K562 (cell line): ENCODE data around the gene FTO.

ENCODE experiments used
- DIDO1 ChIP-seq: fragments of 450-650 bp; IDR thresholded peaks from 2 replicates; pipeline ENCODE4 v1.6.1; 2016; ENCODE audit warnings: low read depth, missing biosample characterization, missing genetic modification characterization
- DPF2 ChIP-seq: fragments of 450-650 bp; IDR thresholded peaks from 2 replicates; pipeline ENCODE4 v1.6.1; 2016
- ESRRA ChIP-seq: fragments of 450-650 bp; IDR thresholded peaks from 2 replicates; pipeline ENCODE4 v1.6.1; 2014; ENCODE audit warnings: low read depth, mild to moderate bottlenecking, moderate library complexity, borderline replicate concordance
- FOSL1 ChIP-seq: fragments of 200-800 bp; sonication (Bioruptor generic); conservative IDR thresholded peaks from 2 replicates; pipeline ENCODE4 v1.6.1; 2016; ENCODE audit warnings: missing genetic modification characterization, missing compliant biosample characterization
- HDAC6 ChIP-seq: IDR thresholded peaks from 2 replicates; pipeline ENCODE4 v1.6.1; 2012; ENCODE audit warnings: low read depth, mild to moderate bottlenecking, control low read depth, inconsistent platforms, low read length, moderate library complexity
- JUND ChIP-seq, 2 experiments: IDR thresholded peaks; 2 replicates in 1 of 2; 3 replicates in 1 of 2; pipeline ENCODE4 v1.6.1; 2011; ENCODE audit warnings: borderline replicate concordance in 2 of 2, low read depth in 2 of 2, low read length in 2 of 2, improper control_type of control experiment in 1 of 2, missing biosample characterization in 1 of 2, missing genetic modification characterization in 1 of 2, missing genetic modification reagents in 1 of 2
- LARP7 ChIP-seq: fragments of 450-650 bp; IDR thresholded peaks from 2 replicates; pipeline ENCODE4 v1.6.1; 2016
- PRMT5 ChIP-seq: sonication (generic); formaldehyde crosslinking; IDR thresholded peaks from 2 replicates; pipeline ENCODE4 v1.5.0; 2020; ENCODE audit warnings: missing genetic modification reagents
- TOE1 ChIP-seq, 2 experiments: fragments of 450-650 bp in 1 of 2; sonication (generic) in 1 of 2; formaldehyde crosslinking in 1 of 2; IDR thresholded peaks; 2 replicates each; pipeline versions ENCODE4 v1.7.1 to v1.8.0; 2016 to 2022; ENCODE audit warnings: borderline replicate concordance in 2 of 2, mild to moderate bottlenecking in 2 of 2, antibody characterized with exemption in 1 of 2, inconsistent platforms in 1 of 2, low read depth in 1 of 2, missing genetic modification reagents in 1 of 2, moderate library complexity in 1 of 2
- ZNF174 ChIP-seq: fragments of 250-450 bp; sonication (Bioruptor Pico); IDR thresholded peaks from 2 replicates; pipeline ENCODE4 v1.4.0; 2020; ENCODE audit warnings: mild to moderate bottlenecking
- ZNF77 ChIP-seq: fragments of 250-450 bp; sonication (Bioruptor Pico); IDR thresholded peaks from 2 replicates; pipeline ENCODE4 v1.5.0; 2020
- TF ChIP-seq, protein P1 (sequence below), 3 experiments: IDR thresholded peaks in 2 of 3; conservative IDR thresholded peaks in 1 of 3; 2 replicates each; pipeline ENCODE4 v1.5.1; 2011 to 2012; ENCODE audit warnings: low read length in 3 of 3, mild to moderate bottlenecking in 3 of 3, control low read depth in 2 of 3, improper control_type of control experiment in 1 of 3, inconsistent platforms in 1 of 3, low read depth in 1 of 3, mixed read lengths in 1 of 3, moderate library complexity in 1 of 3; ENCODE audit not compliant: insufficient read depth in 2 of 3
- TF ChIP-seq, protein P2 (sequence below): sonication (generic); formaldehyde crosslinking; IDR thresholded peaks from 2 replicates; pipeline ENCODE4 v1.8.0; 2022; ENCODE audit warnings: mild to moderate bottlenecking, missing genetic modification reagents

DNA sequence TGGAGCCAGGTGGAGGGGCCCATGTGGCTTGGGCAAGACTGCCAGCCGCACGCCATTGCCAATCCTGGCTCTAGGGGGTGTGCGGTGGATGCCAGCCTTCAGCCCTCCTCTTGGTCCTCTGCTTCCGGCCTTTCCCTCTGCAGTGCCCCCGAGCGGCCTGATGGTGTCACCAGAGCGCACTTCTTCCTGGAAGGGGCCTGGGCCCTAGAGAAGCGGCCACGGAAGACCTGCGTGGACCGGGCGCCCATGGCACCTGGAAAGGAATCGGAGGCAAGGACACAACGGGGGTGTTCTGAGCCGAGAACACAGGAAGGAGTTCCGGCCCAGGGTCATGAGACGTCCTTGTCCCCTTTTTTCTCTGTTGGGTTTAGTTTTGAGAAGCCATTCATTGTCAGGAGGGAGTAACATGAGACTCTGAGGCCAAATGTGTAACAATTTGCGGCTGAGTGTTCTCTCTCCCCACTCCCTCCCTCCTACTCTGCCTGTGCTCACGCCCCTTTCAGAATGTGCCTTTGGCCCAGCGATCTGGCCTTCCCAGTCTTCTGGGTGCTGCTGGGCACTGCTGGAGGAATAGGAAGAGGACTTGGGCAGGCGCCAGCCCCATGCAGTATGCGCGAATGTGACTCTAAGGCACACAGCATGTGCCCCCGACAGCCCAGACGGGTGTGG lies 489.8 kb downstream of the FTO start:
- TF ChIP-seq FOSL1 (tag), result no peak
- no peak for TF ChIP-seq ZNF77 (CRISPR knock-in tag)
- no peak for TF ChIP-seq ESRRA
- TF ChIP-seq DIDO1 (tag), result no peak
- TF ChIP-seq PRMT5 (CRISPR knock-in tag), result no peak
- no peak for TF ChIP-seq ZNF174 (CRISPR knock-in tag)
- TF ChIP-seq, protein P1, sequence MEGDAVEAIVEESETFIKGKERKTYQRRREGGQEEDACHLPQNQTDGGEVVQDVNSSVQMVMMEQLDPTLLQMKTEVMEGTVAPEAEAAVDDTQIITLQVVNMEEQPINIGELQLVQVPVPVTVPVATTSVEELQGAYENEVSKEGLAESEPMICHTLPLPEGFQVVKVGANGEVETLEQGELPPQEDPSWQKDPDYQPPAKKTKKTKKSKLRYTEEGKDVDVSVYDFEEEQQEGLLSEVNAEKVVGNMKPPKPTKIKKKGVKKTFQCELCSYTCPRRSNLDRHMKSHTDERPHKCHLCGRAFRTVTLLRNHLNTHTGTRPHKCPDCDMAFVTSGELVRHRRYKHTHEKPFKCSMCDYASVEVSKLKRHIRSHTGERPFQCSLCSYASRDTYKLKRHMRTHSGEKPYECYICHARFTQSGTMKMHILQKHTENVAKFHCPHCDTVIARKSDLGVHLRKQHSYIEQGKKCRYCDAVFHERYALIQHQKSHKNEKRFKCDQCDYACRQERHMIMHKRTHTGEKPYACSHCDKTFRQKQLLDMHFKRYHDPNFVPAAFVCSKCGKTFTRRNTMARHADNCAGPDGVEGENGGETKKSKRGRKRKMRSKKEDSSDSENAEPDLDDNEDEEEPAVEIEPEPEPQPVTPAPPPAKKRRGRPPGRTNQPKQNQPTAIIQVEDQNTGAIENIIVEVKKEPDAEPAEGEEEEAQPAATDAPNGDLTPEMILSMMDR (IDR thresholded peaks at IDR 0.05 in 2 of 3, conservative IDR thresholded peaks at IDR 0.05 in 1 of 3; ENCODE audit: insufficient read depth in 2 of 3, low read depth in 1 of 3, low read length in 3 of 3), result peak; percentile 72 to 82 (median 80)
- TF ChIP-seq LARP7, result no peak
- TF ChIP-seq, protein P2, sequence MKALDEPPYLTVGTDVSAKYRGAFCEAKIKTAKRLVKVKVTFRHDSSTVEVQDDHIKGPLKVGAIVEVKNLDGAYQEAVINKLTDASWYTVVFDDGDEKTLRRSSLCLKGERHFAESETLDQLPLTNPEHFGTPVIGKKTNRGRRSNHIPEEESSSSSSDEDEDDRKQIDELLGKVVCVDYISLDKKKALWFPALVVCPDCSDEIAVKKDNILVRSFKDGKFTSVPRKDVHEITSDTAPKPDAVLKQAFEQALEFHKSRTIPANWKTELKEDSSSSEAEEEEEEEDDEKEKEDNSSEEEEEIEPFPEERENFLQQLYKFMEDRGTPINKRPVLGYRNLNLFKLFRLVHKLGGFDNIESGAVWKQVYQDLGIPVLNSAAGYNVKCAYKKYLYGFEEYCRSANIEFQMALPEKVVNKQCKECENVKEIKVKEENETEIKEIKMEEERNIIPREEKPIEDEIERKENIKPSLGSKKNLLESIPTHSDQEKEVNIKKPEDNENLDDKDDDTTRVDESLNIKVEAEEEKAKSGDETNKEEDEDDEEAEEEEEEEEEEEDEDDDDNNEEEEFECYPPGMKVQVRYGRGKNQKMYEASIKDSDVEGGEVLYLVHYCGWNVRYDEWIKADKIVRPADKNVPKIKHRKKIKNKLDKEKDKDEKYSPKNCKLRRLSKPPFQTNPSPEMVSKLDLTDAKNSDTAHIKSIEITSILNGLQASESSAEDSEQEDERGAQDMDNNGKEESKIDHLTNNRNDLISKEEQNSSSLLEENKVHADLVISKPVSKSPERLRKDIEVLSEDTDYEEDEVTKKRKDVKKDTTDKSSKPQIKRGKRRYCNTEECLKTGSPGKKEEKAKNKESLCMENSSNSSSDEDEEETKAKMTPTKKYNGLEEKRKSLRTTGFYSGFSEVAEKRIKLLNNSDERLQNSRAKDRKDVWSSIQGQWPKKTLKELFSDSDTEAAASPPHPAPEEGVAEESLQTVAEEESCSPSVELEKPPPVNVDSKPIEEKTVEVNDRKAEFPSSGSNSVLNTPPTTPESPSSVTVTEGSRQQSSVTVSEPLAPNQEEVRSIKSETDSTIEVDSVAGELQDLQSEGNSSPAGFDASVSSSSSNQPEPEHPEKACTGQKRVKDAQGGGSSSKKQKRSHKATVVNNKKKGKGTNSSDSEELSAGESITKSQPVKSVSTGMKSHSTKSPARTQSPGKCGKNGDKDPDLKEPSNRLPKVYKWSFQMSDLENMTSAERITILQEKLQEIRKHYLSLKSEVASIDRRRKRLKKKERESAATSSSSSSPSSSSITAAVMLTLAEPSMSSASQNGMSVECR, result no peak
- no peak for TF ChIP-seq TOE1 (IDR thresholded peaks at IDR 0.05; ENCODE audit: borderline replicate concordance)
- TF ChIP-seq TOE1 (CRISPR knock-in tag; IDR thresholded peaks at IDR 0.05; ENCODE audit: borderline replicate concordance, low read depth), result no peak
- TF ChIP-seq DPF2, result no peak
- TF ChIP-seq JUND (IDR thresholded peaks at IDR 0.05; ENCODE audit: borderline replicate concordance, low read depth, low read length), result no peak
- TF ChIP-seq JUND (tag; IDR thresholded peaks at IDR 0.05; ENCODE audit: borderline replicate concordance, low read depth, low read length), result no peak
- no peak for TF ChIP-seq HDAC6
